Esophagus muscularis mucosa (tissue), 4 donors: ENCODE results near the gene GPRIN2. TPM values are rescaled to one million over a fixed set of nuclear protein-coding genes. Genes with fewer than 3 reads are reported as not detected.

ENCODE experiments used
- DNase-seq: peaks from one replicate; pipeline ENCODE4 v3.0.0-alpha.2; 2017; ENCODE audit errors: extremely low spot score
- H3K27ac ChIP-seq, 4 donors: fragments of 200-600 bp; sonication (generic); replicated peaks in 1 of 4; 1 replicate in 3 of 4; 2 replicates in 1 of 4; pipeline ENCODE4 v1.5.1; 2016 to 2019; ENCODE audit warnings: mild to moderate bottlenecking in 1 of 4
- H3K27me3 ChIP-seq, 4 donors: fragments of 200-600 bp; sonication (generic); one replicate each; pipeline versions ENCODE4 v1.5.1 to v1.6.0; 2016 to 2019
- H3K36me3 ChIP-seq, 4 donors: fragments of 200-600 bp; sonication (generic); one replicate each; pipeline ENCODE4 v1.5.1; 2016 to 2019
- H3K4me1 ChIP-seq, 4 donors: fragments of 200-600 bp; sonication (generic); one replicate each; pipeline ENCODE4 v1.5.1; 2016 to 2019
- H3K4me3 ChIP-seq, 4 donors: fragments of 200-600 bp; sonication (generic); 1 replicate in 2 of 4; 2 replicates in 2 of 4; pipeline ENCODE4 v1.5.1; 2016 to 2019; ENCODE audit warnings: mild to moderate bottlenecking in 4 of 4, moderate library complexity in 1 of 4
- H3K9me3 ChIP-seq, 4 donors: fragments of 200-600 bp; sonication (generic); 1 replicate in 3 of 4; 2 replicates in 1 of 4; pipeline ENCODE4 v1.5.1; 2016 to 2019
- CTCF ChIP-seq, 3 experiments: fragments of 200-600 bp in 2 of 3; fragments of 450-650 bp in 1 of 3; sonication (generic) in 2 of 3; IDR thresholded peaks; one replicate each; pipeline ENCODE4 v1.5.1; 2017 to 2019; ENCODE audit warnings: antibody characterized with exemption in 3 of 3, mild to moderate bottlenecking in 2 of 3, moderate library complexity in 1 of 3
- EP300 ChIP-seq: sonication (generic); formaldehyde crosslinking; IDR thresholded peaks from one replicate; pipeline ENCODE4 v1.6.1; 2017; ENCODE audit warnings: antibody characterized with exemption
- POLR2A ChIP-seq: fragments of 450-650 bp; IDR thresholded peaks from one replicate; pipeline ENCODE4 v1.6.1; 2017; ENCODE audit warnings: antibody characterized with exemption, moderate library complexity, mild to moderate bottlenecking, low read depth
- POLR2AphosphoS5 ChIP-seq, 2 donors: sonication (generic); formaldehyde crosslinking; IDR thresholded peaks; one replicate each; pipeline ENCODE4 v1.6.1; 2017; ENCODE audit warnings: antibody characterized with exemption in 2 of 2
- WGBS: methylation state at CpG from one replicate; pipeline ENCODE4 v1.1.5; 2018; 5-methylcytosine and 5-hydroxymethylcytosine counted together
- intact Hi-C: fragments of 100-400 bp; cut with DNase I; formaldehyde crosslinking; loops from one replicate; pipeline ENCODE4 v1.15.1; 2023
- total RNA-seq, 4 donors: library from RNA; depleted of rRNA; stranded (reverse); fragments of >200 nt; gene quantifications; one replicate each; pipeline versions ENCODE4 v1.1.0 to v1.2.1, GENCODE V29; 2016

The GPRIN2 gene
- total RNA-seq, 4 donors from 2014 or later, result 1.3 to 2.2 TPM; not detected in 2

GRCh38 chr10:46528171-46528671 lies 28.2 kb downstream of the GPRIN2 start:
- Histone ChIP-seq H3K27me3 (no peaks in the 10 kb centered on the region), H3K36me3 (no peaks in the 10 kb centered on the region), H3K9me3 (no peaks in the 10 kb centered on the region), H3K4me1 (peaks cover 4 to 13% (median 13%) of the 10 kb centered on the region in 4 donors), H3K4me3 (no peak overlapping the region), H3K27ac (no peak overlapping the region)
- TF ChIP-seq POLR2AphosphoS5 (IDR thresholded peaks at IDR 0.05) (no peak), EP300 (no peak), CTCF (IDR thresholded peaks at IDR 0.05) (no peak), POLR2A (no peak)
- 93% methylated on average over 9 of the region's 9 CpGs for WGBS
- DNase-seq, result no peak
- intact Hi-C loops, result no loop called here

- intact Hi-C loops, result no loop called here
- WGBS, result 92% methylated on average over 12 of the region's 12 CpGs
- Histone ChIP-seq H3K27me3 (no peaks in the 10 kb centered on the region), H3K4me3 (no peak overlapping the region), H3K27ac (no peak overlapping the region), H3K4me1 (peaks cover 6 to 15% (median 14%) of the 10 kb centered on the region in 4 donors), H3K36me3 (no peaks in the 10 kb centered on the region), H3K9me3 (no peaks in the 10 kb centered on the region)
- no peak for DNase-seq
- TF ChIP-seq CTCF (IDR thresholded peaks at IDR 0.05) (no peak), POLR2AphosphoS5 (IDR thresholded peaks at IDR 0.05) (no peak), EP300 (no peak), POLR2A (no peak)
Measured at GRCh38 chr10:46527241-46527811, 29.1 kb downstream of the GPRIN2 start.

GRCh38 chr10:46526682-46527038 lies 29.8 kb downstream of the GPRIN2 start:
- Histone ChIP-seq H3K27ac (no peak overlapping the region), H3K9me3 (no peaks in the 10 kb centered on the region), H3K36me3 (no peaks in the 10 kb centered on the region), H3K4me3 (no peak overlapping the region), H3K4me1 (peaks cover 6 to 15% (median 14%) of the 10 kb centered on the region in 4 donors), H3K27me3 (no peaks in the 10 kb centered on the region)
- intact Hi-C loops, result no loop called here
- TF ChIP-seq CTCF (IDR thresholded peaks at IDR 0.05) (no peak), POLR2AphosphoS5 (IDR thresholded peaks at IDR 0.05) (no peak), EP300 (no peak)
- WGBS, result 56% methylated on average over 7 of the region's 7 CpGs
- no peak for DNase-seq

- DNase-seq, result no peak
- no peaks in the 10 kb centered on the region for H3K9me3 ChIP-seq
- H3K4me1 ChIP-seq, result peaks cover 6 to 15% (median 14%) of the 10 kb centered on the region in 4 donors
- no peaks in the 10 kb centered on the region for H3K27me3 ChIP-seq
- H3K36me3 ChIP-seq, result no peaks in the 10 kb centered on the region
- WGBS, result 96% methylated on average over 4 of the region's 4 CpGs
- no peak overlapping the region for H3K27ac ChIP-seq
- no peak overlapping the region for H3K4me3 ChIP-seq
- intact Hi-C loops, result no loop called here
- TF ChIP-seq EP300 (no peak), POLR2AphosphoS5 (IDR thresholded peaks at IDR 0.05) (no peak), CTCF (IDR thresholded peaks at IDR 0.05) (no peak), POLR2A (no peak)
Measured at GRCh38 chr10:46525824-46526681, 30.4 kb downstream of the GPRIN2 start.
